H1 (cell line): ENCODE measurements around the gene USP3. TPM values are rescaled to one million over a fixed set of nuclear protein-coding genes. Genes with fewer than 3 reads are reported as not detected.

Experiments
- CTCF ChIA-PET: fragments of 300-600 bp; sonication (Branson Sonifier 250); formaldehyde crosslinking; loops from one replicate; lab custom pipeline; 2021; ENCODE audit not compliant: partially characterized antibody; lab: Charles Lee
- POLR2A ChIA-PET: fragments of 300-600 bp; sonication (Branson Sonifier 250); formaldehyde crosslinking; loops from one replicate; lab custom pipeline; 2021; ENCODE audit warnings: inconsistent platforms; ENCODE audit not compliant: partially characterized antibody; lab: Charles Lee
- DNase-seq, 2 experiments: peaks; one replicate each; pipeline versions ENCODE4 v3.0.0 to v3.0.0-alpha.2; 2010 to 2022; ENCODE audit warnings: low spot score in 2 of 2, low read depth in 1 of 2, mixed read lengths in 1 of 2
- FAIRE-seq: peaks from 2 replicates; lab custom pipeline; 2011; peaks lifted over from hg19 to GRCh38; lab: Jason Lieb, UNC
- H2AFZ ChIP-seq: 2 replicates; pipeline ENCODE4 v1.8.1; 2012; ENCODE audit warnings: low read length, inconsistent platforms
- H2AK5ac ChIP-seq: 2 replicates; pipeline ENCODE4 v1.6.1; 2013; ENCODE audit warnings: low read depth, low read length
- H2BK120ac ChIP-seq: replicated peaks from 2 replicates; pipeline ENCODE3; 2013; ENCODE audit warnings: low read depth, low read length, inconsistent platforms
- H2BK12ac ChIP-seq: 2 replicates; pipeline ENCODE4 v1.6.1; 2013; ENCODE audit warnings: low read depth, low read length
- H2BK15ac ChIP-seq: 2 replicates; pipeline ENCODE4 v1.6.1; 2013; ENCODE audit warnings: low read length
- H2BK20ac ChIP-seq: 2 replicates; pipeline ENCODE4 v1.6.1; 2013; ENCODE audit warnings: low read length
- H2BK5ac ChIP-seq: 2 replicates; pipeline ENCODE4 v1.6.1; 2013; ENCODE audit warnings: low read depth, low read length
- H3K14ac ChIP-seq: 2 replicates; pipeline ENCODE4 v1.6.1; 2013; ENCODE audit warnings: inconsistent platforms; ENCODE audit not compliant: insufficient read length
- H3K18ac ChIP-seq: 2 replicates; pipeline ENCODE4 v1.6.1; 2013; ENCODE audit warnings: low read length; ENCODE audit errors: extremely low read depth
- H3K23ac ChIP-seq: 2 replicates; pipeline ENCODE4 v1.6.1; 2013; ENCODE audit warnings: inconsistent platforms; ENCODE audit not compliant: insufficient read length
- H3K23me2 ChIP-seq: 2 replicates; pipeline ENCODE4 v1.6.1; 2013; ENCODE audit warnings: low read depth, low read length
- H3K27ac ChIP-seq: 2 replicates; pipeline ENCODE4 v1.6.1; 2011; ENCODE audit warnings: low read depth, low read length, inconsistent platforms
- H3K27me3 ChIP-seq, 4 experiments: replicated peaks in 1 of 4; 1 replicate in 1 of 4; 2 replicates in 3 of 4; pipeline versions ENCODE4 v1.6.1 to v1.8.1; 2011 to 2013; ENCODE audit warnings: low read length in 3 of 4, mild to moderate bottlenecking in 3 of 4, inconsistent platforms in 2 of 4, mixed read lengths in 2 of 4, moderate library complexity in 1 of 4; ENCODE audit not compliant: control insufficient read depth in 3 of 4, insufficient read depth in 3 of 4; ENCODE audit errors: extremely low read depth in 1 of 4
- H3K36me3 ChIP-seq, 4 experiments: 2 replicates each; pipeline versions ENCODE4 v1.6.1 to v1.8.1; 2011 to 2013; ENCODE audit warnings: mild to moderate bottlenecking in 4 of 4, low read length in 3 of 4, moderate library complexity in 2 of 4, control low read depth in 1 of 4, inconsistent platforms in 1 of 4; ENCODE audit not compliant: insufficient read depth in 4 of 4, control insufficient read depth in 2 of 4
- H3K4ac ChIP-seq: replicated peaks from 2 replicates; pipeline ENCODE3; 2013; ENCODE audit warnings: low read length, low read depth, mixed read lengths, inconsistent platforms; ENCODE audit not compliant: insufficient read length
- H3K4me1 ChIP-seq, 4 experiments: replicated peaks in 1 of 4; 1 replicate in 1 of 4; 2 replicates in 3 of 4; pipeline versions ENCODE4 v1.6.1 to v1.8.1; 2011 to 2013; ENCODE audit warnings: low read length in 3 of 4, inconsistent platforms in 2 of 4, mixed read lengths in 1 of 4; ENCODE audit not compliant: insufficient read depth in 4 of 4, control insufficient read depth in 3 of 4
- H3K4me2 ChIP-seq, 2 experiments: 2 replicates each; pipeline versions ENCODE4 v1.6.1 to v1.8.1; 2011 to 2013; ENCODE audit warnings: low read depth in 2 of 2, low read length in 2 of 2, control low read depth in 1 of 2, inconsistent platforms in 1 of 2, mild to moderate bottlenecking in 1 of 2; ENCODE audit not compliant: insufficient read depth in 1 of 2
- H3K4me3 ChIP-seq, 4 experiments: fragments of 200-600, 300-600 bp in 1 of 4; sonication (generic), shearing (Covaris generic), sonication (Bioruptor Twin) in 1 of 4; 2 replicates each; pipeline versions ENCODE4 v1.5.1 to v1.8.1; 2011 to 2016; ENCODE audit warnings: low read length in 4 of 4, low read depth in 3 of 4, control low read depth in 2 of 4, inconsistent platforms in 2 of 4, mild to moderate bottlenecking in 2 of 4, mixed read lengths in 1 of 4, moderate library complexity in 1 of 4; ENCODE audit not compliant: insufficient read depth in 2 of 4; ENCODE audit errors: extremely low read depth in 1 of 4
- H3K56ac ChIP-seq: replicated peaks from 2 replicates; pipeline ENCODE3; 2013; ENCODE audit warnings: low read depth, mild to moderate bottlenecking, mixed read lengths, low read length, inconsistent platforms; ENCODE audit not compliant: insufficient read length
- H3K79me1 ChIP-seq: 2 replicates; pipeline ENCODE4 v1.6.1; 2013; ENCODE audit warnings: low read depth, low read length, control low read depth
- H3K79me2 ChIP-seq, 2 experiments: 2 replicates each; pipeline versions ENCODE4 v1.6.1 to v1.8.1; 2012 to 2013; ENCODE audit warnings: low read length in 2 of 2, mild to moderate bottlenecking in 2 of 2, inconsistent platforms in 1 of 2; ENCODE audit not compliant: insufficient read depth in 2 of 2, control insufficient read depth in 1 of 2
- H3K9ac ChIP-seq, 4 experiments: replicated peaks in 1 of 4; 1 replicate in 1 of 4; 2 replicates in 3 of 4; pipeline versions ENCODE4 v1.6.1 to v1.8.1; 2011 to 2013; ENCODE audit warnings: low read depth in 3 of 4, low read length in 3 of 4, control low read depth in 2 of 4, mild to moderate bottlenecking in 2 of 4, moderate library complexity in 2 of 4, inconsistent platforms in 1 of 4; ENCODE audit errors: extremely low read depth in 1 of 4
- H3K9me3 ChIP-seq, 2 experiments: 2 replicates each; pipeline versions ENCODE4 v1.6.1 to v1.8.1; 2012 to 2013; ENCODE audit warnings: mild to moderate bottlenecking in 2 of 2, moderate library complexity in 2 of 2, control low read depth in 1 of 2, inconsistent platforms in 1 of 2, low read depth in 1 of 2, low read length in 1 of 2, mixed read lengths in 1 of 2; ENCODE audit not compliant: insufficient read depth in 2 of 2
- H4K20me1 ChIP-seq, 2 experiments: replicated peaks in 1 of 2; 2 replicates each; pipeline versions ENCODE3 to v1.8.1; 2011 to 2013; ENCODE audit warnings: inconsistent platforms in 2 of 2, low read length in 2 of 2, mild to moderate bottlenecking in 1 of 2; ENCODE audit not compliant: insufficient read depth in 2 of 2, control insufficient read depth in 1 of 2
- H4K5ac ChIP-seq: 2 replicates; pipeline ENCODE4 v1.6.1; 2013; ENCODE audit warnings: low read length, low read depth, mixed read lengths, inconsistent platforms; ENCODE audit not compliant: insufficient read length
- H4K8ac ChIP-seq: 2 replicates; pipeline ENCODE4 v1.8.0; 2013; ENCODE audit warnings: mild to moderate bottlenecking, moderate library complexity, low read length, inconsistent platforms; ENCODE audit not compliant: insufficient read depth; ENCODE audit errors: extremely low read depth
- H4K91ac ChIP-seq: replicated peaks from 2 replicates; pipeline ENCODE3; 2013; ENCODE audit warnings: low read length, mixed read lengths, inconsistent platforms; ENCODE audit not compliant: insufficient read length
- ASH2L ChIP-seq: fragments of 200-600, 300-600 bp; sonication (generic); IDR thresholded peaks from one replicate; pipeline ENCODE4 v1.7.1; 2017; ENCODE audit warnings: low read length
- ATF3 ChIP-seq: IDR thresholded peaks from 2 replicates; pipeline ENCODE4 v1.6.1; 2011; ENCODE audit warnings: low read depth, mild to moderate bottlenecking, low read length; ENCODE audit not compliant: insufficient read depth
- CBX8 ChIP-seq: fragments of 300-800, 300-1000 bp; sonication (generic); IDR thresholded peaks from 2 replicates; pipeline ENCODE4 v1.7.1; 2016; ENCODE audit warnings: low read depth, low read length, borderline replicate concordance
- CHD1 ChIP-seq: IDR thresholded peaks from 2 replicates; pipeline ENCODE4 v1.6.1; 2012; ENCODE audit warnings: low read depth, low read length, improper control_type of control experiment
- CTCF ChIP-seq, 3 experiments: IDR thresholded peaks; 1 replicate in 2 of 3; 2 replicates in 1 of 3; pipeline versions ENCODE4 v1.5.1 to v1.6.1; 2011; ENCODE audit warnings: low read length in 3 of 3, mild to moderate bottlenecking in 3 of 3, inconsistent platforms in 2 of 3, low read depth in 1 of 3, moderate library complexity in 1 of 3; ENCODE audit not compliant: insufficient read depth in 1 of 3; ENCODE audit errors: control extremely low read depth in 1 of 3
- JUND ChIP-seq: IDR thresholded peaks from 2 replicates; pipeline ENCODE4 v1.6.1; 2011; ENCODE audit warnings: mild to moderate bottlenecking, improper control_type of control experiment, low read length
- KDM1A ChIP-seq: fragments of 200-600, 300-600 bp; sonication (generic); IDR thresholded peaks from 2 replicates; pipeline ENCODE4 v1.7.1; 2016; ENCODE audit warnings: mild to moderate bottlenecking, low read length, borderline replicate concordance
- TAF1 ChIP-seq: IDR thresholded peaks from 2 replicates; pipeline ENCODE4 v1.6.1; 2011; ENCODE audit warnings: mild to moderate bottlenecking, low read depth, low read length
- TAF7 ChIP-seq: optimal IDR thresholded peaks from 2 replicates; pipeline ENCODE3; 2011; ENCODE audit warnings: low read depth, mild to moderate bottlenecking, inconsistent platforms, low read length, moderate library complexity, borderline replicate concordance
- ZNF274 ChIP-seq: IDR thresholded peaks from 2 replicates; pipeline ENCODE4 v1.7.0; 2012; ENCODE audit warnings: low read length, borderline replicate concordance; ENCODE audit errors: extremely low read depth
- WGBS, 2 experiments: shearing (Covaris generic) in 1 of 2; methylation state at CpG; one replicate each; pipeline versions ENCODE4 v1.1.6 to v1.1.7; 2013 to 2015; ENCODE audit warnings: low lambda C conversion rate in 2 of 2, mixed read lengths in 2 of 2, inconsistent platforms in 1 of 2, low coverage in 1 of 2, missing lambda C conversion rate in 1 of 2; ENCODE audit not compliant: insufficient replicate concordance in 2 of 2, insufficient coverage in 1 of 2, insufficient read length in 1 of 2; ENCODE audit errors: extremely low coverage in 1 of 2, missing lambda C conversion rate in 1 of 2; 5-methylcytosine and 5-hydroxymethylcytosine counted together
- polyA plus RNA-seq, 7 experiments: library from polyadenylated mRNA; depleted of rRNA in 3 of 7; stranded (reverse) in 5 of 7; unstranded in 2 of 7; fragments of >200 nt in 5 of 7; fragments of 200-250 nt in 2 of 7; gene quantifications; 1 replicate in 5 of 7; 2 replicates in 1 of 7; 4 replicates in 1 of 7; pipeline versions ENCODE4 v1.2.1 to v1.2.3, GENCODE V29; 2011 to 2013; ENCODE audit warnings: missing spikeins in 2 of 7, mixed read lengths in 2 of 7
- total RNA-seq: library from RNA; stranded (reverse); fragmentation: NEBNext Ultra II Directional; extraction: Animal tissue kit (Norgen Biotek cat#: 25700); gene quantifications from 2 replicates; pipeline ENCODE4 v1.2.1, GENCODE V29; 2021

The USP3 gene
- total and polyA plus RNA-seq, 2 of the 8 experiments (the other 6 are each of a cell fraction or from before 2014, with no cell fraction given), result 15.5 to 16.2 TPM

- Histone ChIP-seq H2AFZ (no peak overlapping the region), H4K20me1 (peaks cover 0 to 2% of the 10 kb centered on the region in 2 experiments), H2BK120ac (no peak overlapping the region), H3K27ac (no peak overlapping the region), H2BK12ac (no peak overlapping the region), H3K14ac (no peak overlapping the region), H3K4me1 (peaks cover 0 to 16% (median 10%) of the 10 kb centered on the region in 4 experiments; a peak in 6 of 7 replicates), H2BK20ac (no peak overlapping the region), H2AK5ac (no peak overlapping the region), H3K4ac (no peak overlapping the region), H3K36me3 (peaks cover 0 to 8% (median 1%) of the 10 kb centered on the region in 4 experiments; a peak in 1 of 8 replicates), H3K4me2 (0 out of 4 replicates have a peak overlapping the region, but pooled peaks of 1 of the 2 experiments have one; percentile 10), H3K9ac (no peak overlapping the region), H4K91ac (no peak overlapping the region), H3K9me3 (no peaks in the 10 kb centered on the region), H3K4me3 (no peak overlapping the region), H4K5ac (no peak overlapping the region), H3K79me2 (no peaks in the 10 kb centered on the region), H3K56ac (no peak overlapping the region), H3K23me2 (no peaks in the 10 kb centered on the region), H4K8ac (no peak overlapping the region), H3K27me3 (peaks cover 0 to 7% (median 1%) of the 10 kb centered on the region in 4 experiments; a peak in 2 of 7 replicates), H2BK5ac (peak overlapping the region; percentile 47; the same call in 1 of the 2 replicates), H2BK15ac (no peak overlapping the region), H3K18ac (no peak overlapping the region), H3K23ac (no peak overlapping the region), H3K79me1 (no peaks in the 10 kb centered on the region; the same call in 1 of the 2 replicates)
- FAIRE-seq (no peak), DNase-seq (no peak)
- 75% methylated on average over 3 of the region's 3 CpGs; no CpG with 5 or more reads in 1 of the 2 experiments for WGBS, 2 experiments
- ChIA-PET POLR2A (interaction anchor here (0.7 to 1.1 kb wide), 2 partner anchors 58 to 89 kb away, joined by 3 to 5 read pairs; no protein-coding TSS in a partner anchor), CTCF (interaction anchor here (0.7 to 2.4 kb wide), 8 partner anchors 9 to 115 kb away, joined by 3 to 8 read pairs (median 3); partner anchors contain the start of gene USP3)
- TF ChIP-seq TAF7 (no peak), ATF3 (no peak), KDM1A (no peak), CHD1 (no peak), CBX8 (no peak), ZNF274 (no peak), JUND (no peak), CTCF (IDR thresholded peaks at IDR 0.05; ENCODE audit: control extremely low read depth in 1 of 3, insufficient read depth in 1 of 3, low read depth in 1 of 3, low read length in 3 of 3) (no peak), TAF1 (no peak), ASH2L (no peak)
These were observed 90.7 kb downstream of the USP3 start for GRCh38 chr15:63595065-63595464.
